ENCODE measurements around the gene ATXN1. TPM values are rescaled to one million over a fixed set of nuclear protein-coding genes. Genes with fewer than 3 reads are reported as not detected.
A peak's percentile ranks its signal among the peaks of the same experiment; 100 is the strongest.

The ATXN1 gene
- total and polyA plus RNA-seq, 2 experiments from 2014 or later = 4.8 to 9.1 TPM

GRCh38 chr6:16802071-16802470 is 40.8 kb upstream of the ATXN1 start:
- no peaks in the 10 kb centered on the region for H3K36me3 Mint-ChIP-seq (ENCODE audit: low read depth)
- H3K4me3 ChIP-seq = no peak overlapping the region
- H3K4me1 Mint-ChIP-seq = peaks cover 34% of the 10 kb centered on the region
- H3K27ac Mint-ChIP-seq = no peak overlapping the region
- 0 out of 2 replicates have a peak overlapping the region, but pooled peaks have one; percentile 35 for H2AFZ ChIP-seq
- no peaks in the 10 kb centered on the region for H3K36me3 ChIP-seq (ENCODE audit: insufficient read depth)
- H3K9me3 Mint-ChIP-seq = no peaks in the 10 kb centered on the region
- H3F3A ChIP-seq (replicated peaks; ENCODE audit: low read depth) = no peaks in the 10 kb centered on the region
- ATAC-seq (no peak), DNase-seq (ENCODE audit: low spot score) (no peak)
- no peaks in the 10 kb centered on the region for H4K20me1 ChIP-seq (replicated peaks; ENCODE audit: insufficient read depth)
- H3K79me2 ChIP-seq (replicated peaks; ENCODE audit: insufficient read depth) = no peaks in the 10 kb centered on the region
- no peak overlapping the region for H3K4me2 ChIP-seq
- H3K27me3 ChIP-seq (ENCODE audit: insufficient read depth) = no peaks in the 10 kb centered on the region
- H3K4me1 ChIP-seq (ENCODE audit: insufficient read depth) = peaks cover 23% of the 10 kb centered on the region
- no peak overlapping the region for H3K4me3 Mint-ChIP-seq
- peaks cover 6% of the 10 kb centered on the region for H3K27me3 Mint-ChIP-seq (ENCODE audit: insufficient read depth, low read depth, poor library complexity)
- 0 out of 2 replicates have a peak, but pooled peaks cover 5% of the 10 kb centered on the region for H3K9me2 ChIP-seq (ENCODE audit: insufficient read depth)
- H3K27ac ChIP-seq (ENCODE audit: low read depth) = no peak overlapping the region
- TF ChIP-seq CREB1 (CRISPR knock-in tag; IDR thresholded peaks at IDR 0.05; ENCODE audit: low read depth) (no peak), ZNF114 (CRISPR knock-in tag; IDR thresholded peaks at IDR 0.05) (no peak), STAT1 (IDR thresholded peaks at IDR 0.05; ENCODE audit: unreplicated experiment) (no peak), POLR2AphosphoS5 (IDR thresholded peaks at IDR 0.05; ENCODE audit: low read depth) (no peak), REST (IDR thresholded peaks at IDR 0.05; ENCODE audit: unreplicated experiment) (no peak), JUNB (IDR thresholded peaks at IDR 0.05; ENCODE audit: unreplicated experiment) (no peak), ZNF331 (CRISPR knock-in tag; IDR thresholded peaks at IDR 0.05; ENCODE audit: low read depth) (no peak), ETS1 (IDR thresholded peaks at IDR 0.05) (no peak), EZH2phosphoT487 (IDR thresholded peaks at IDR 0.05; ENCODE audit: unreplicated experiment) (no peak), EZH2 (IDR thresholded peaks at IDR 0.05; ENCODE audit: low read depth, unreplicated experiment) (no peak), CTCF (conservative IDR thresholded peaks at IDR 0.05; ENCODE audit: low read depth in 2 of 2) (no peak)

All from GM23338 (cell line).